Fibroblast of villous mesenchyme (primary cell): ENCODE data around the gene COQ3. TPM values are rescaled to one million over a fixed set of nuclear protein-coding genes. Genes with fewer than 3 reads are reported as not detected.
A peak's percentile ranks its signal among the peaks of the same experiment; 100 is the strongest.

ENCODE experiments used
- DNase-seq: peaks from one replicate; pipeline ENCODE4 v3.0.0-alpha.2; 2010; ENCODE audit warnings: low read depth
- H3K4me3 ChIP-seq: 2 replicates; pipeline ENCODE4 v1.5.1; 2011; ENCODE audit warnings: low read depth, mild to moderate bottlenecking, low read length
- CTCF ChIP-seq: IDR thresholded peaks from 2 replicates; pipeline ENCODE4 v1.5.1; 2012; ENCODE audit warnings: low read depth, mild to moderate bottlenecking, low read length; ENCODE audit not compliant: insufficient read depth
- total RNA-seq: library from RNA; depleted of rRNA; stranded (reverse); fragments of >200 nt; gene quantifications from 2 replicates; pipeline ENCODE4 v1.2.3, GENCODE V29; 2012

COQ3 gene
- total RNA-seq, 1 donor: 9.1 TPM

GRCh38 chr6:99425647-99426450, 31.9 kb upstream of the COQ3 start:
- peak overlapping the region; percentile 99 for H3K4me3 ChIP-seq
- peak; percentile 90 for DNase-seq
- peak; percentile 51 for TF ChIP-seq CTCF

- no peak for TF ChIP-seq CTCF
- peak; percentile 99 for DNase-seq
- H3K4me3 ChIP-seq: peak within 1 kb of the TSS; percentile 99
Observed at GRCh38 chr6:99424761-99425646, 31.0 kb upstream of the COQ3 start, which contains the start of gene PNISR. TSS of gene PNISR (minus strand) at chr6:99425308. CDS start at chr6:99414659, 10,649 bp downstream.

- TF ChIP-seq CTCF: no peak
- H3K4me3 ChIP-seq: peak overlapping the region; percentile 99
- DNase-seq: no peak
Observed at GRCh38 chr6:99424022-99424421, 30.0 kb upstream of the COQ3 start.

- no peak for DNase-seq
- no peak overlapping the region for H3K4me3 ChIP-seq
- TF ChIP-seq CTCF: no peak
Observed at GRCh38 chr6:99422912-99423311, 28.9 kb upstream of the COQ3 start.

- no peak for DNase-seq
- no peak for TF ChIP-seq CTCF
- H3K4me3 ChIP-seq: no peak overlapping the region
Observed at GRCh38 chr6:99416892-99417767, 23.1 kb upstream of the COQ3 start.

- TF ChIP-seq CTCF: no peak
- no peak for DNase-seq
Observed at GRCh38 chr6:99416226-99416625, 22.2 kb upstream of the COQ3 start.

More at GRCh38 chr6:99416226-99416625, 22.2 kb upstream of the COQ3 start:
- H3K4me3 ChIP-seq: no peak overlapping the region
